ENCODE measurements around the gene MEI4.

Gene MEI4

GRCh38 chr6:77813090-77813489 lies 160.3 kb downstream of the MEI4 start:
- ATAC-seq (ENCODE audit: insufficient read depth, low read depth) (no peak), DNase-seq (no peak)
- H2AFZ ChIP-seq (ENCODE audit: low read depth, low read length): no peak overlapping the region
- H3K27me3 ChIP-seq (ENCODE audit: insufficient read depth, low read length, poor library complexity): no peaks in the 10 kb centered on the region
- no peak overlapping the region for H3K4me2 ChIP-seq (ENCODE audit: insufficient read depth, low read length)
- no peaks in the 10 kb centered on the region for H3K79me2 ChIP-seq (ENCODE audit: insufficient read depth, low read length)
- no peak overlapping the region for H3K4me3 ChIP-seq (ENCODE audit: low read depth in 1 of 2, low read length in 2 of 2)
- H3K9me3 ChIP-seq (ENCODE audit: insufficient read depth, low read length, severe bottlenecking): no peaks in the 10 kb centered on the region
- H3K9ac ChIP-seq (ENCODE audit: low read depth, low read length): no peak overlapping the region
- no peak for TF ChIP-seq EZH2 (IDR thresholded peaks at IDR 0.05; ENCODE audit: borderline replicate concordance, low read depth, low read length, severe bottlenecking)
- no peak for TF ChIP-seq CTCF (IDR thresholded peaks at IDR 0.05; ENCODE audit: borderline replicate concordance, extremely low read depth, low read length, poor library complexity, severe bottlenecking)
- H3K36me3 ChIP-seq (ENCODE audit: insufficient read depth, low read length): no peaks in the 10 kb centered on the region
- no peaks in the 10 kb centered on the region for H4K20me1 ChIP-seq (ENCODE audit: insufficient read depth, low read length)
- H3K4me1 ChIP-seq (ENCODE audit: insufficient read depth, low read length): no peaks in the 10 kb centered on the region
- no peak overlapping the region for H3K27ac ChIP-seq (ENCODE audit: low read length)

- H3K4me2 ChIP-seq (ENCODE audit: insufficient read depth, low read length): no peak overlapping the region
- H3K4me1 ChIP-seq (ENCODE audit: insufficient read depth, low read length): no peaks in the 10 kb centered on the region
These were observed 161.3 kb downstream of the MEI4 start for GRCh38 chr6:77814119-77814518.

GRCh38 chr6:77815531-77815930 lies 162.7 kb downstream of the MEI4 start:
- H4K20me1 ChIP-seq (ENCODE audit: insufficient read depth, low read length): no peaks in the 10 kb centered on the region
- no peaks in the 10 kb centered on the region for H3K27me3 ChIP-seq (ENCODE audit: insufficient read depth, low read length, poor library complexity)
- no peak for TF ChIP-seq EZH2 (IDR thresholded peaks at IDR 0.05; ENCODE audit: borderline replicate concordance, low read depth, low read length, severe bottlenecking)
- no peak for TF ChIP-seq CTCF (IDR thresholded peaks at IDR 0.05; ENCODE audit: borderline replicate concordance, extremely low read depth, low read length, poor library complexity, severe bottlenecking)
- H3K4me1 ChIP-seq (ENCODE audit: insufficient read depth, low read length): no peaks in the 10 kb centered on the region
- H3K4me3 ChIP-seq (ENCODE audit: low read depth in 1 of 2, low read length in 2 of 2): no peak overlapping the region
- H3K36me3 ChIP-seq (ENCODE audit: insufficient read depth, low read length): no peaks in the 10 kb centered on the region
- no peaks in the 10 kb centered on the region for H3K79me2 ChIP-seq (ENCODE audit: insufficient read depth, low read length)
- H3K4me2 ChIP-seq (ENCODE audit: insufficient read depth, low read length): no peak overlapping the region
- no peaks in the 10 kb centered on the region for H3K9me3 ChIP-seq (ENCODE audit: insufficient read depth, low read length, severe bottlenecking)
- DNase-seq (no peak), ATAC-seq (ENCODE audit: insufficient read depth, low read depth) (no peak)
- H2AFZ ChIP-seq (ENCODE audit: low read depth, low read length): no peak overlapping the region
- H3K9ac ChIP-seq (ENCODE audit: low read depth, low read length): no peak overlapping the region
- no peak overlapping the region for H3K27ac ChIP-seq (ENCODE audit: low read length)

More at GRCh38 chr6:77814119-77814518, 161.3 kb downstream of the MEI4 start:
- Histone ChIP-seq H3K36me3 (ENCODE audit: insufficient read depth, low read length) (no peaks in the 10 kb centered on the region), H3K9ac (ENCODE audit: low read depth, low read length) (no peak overlapping the region), H3K79me2 (ENCODE audit: insufficient read depth, low read length) (no peaks in the 10 kb centered on the region), H2AFZ (ENCODE audit: low read depth, low read length) (no peak overlapping the region), H3K9me3 (ENCODE audit: insufficient read depth, low read length, severe bottlenecking) (no peaks in the 10 kb centered on the region), H3K4me3 (ENCODE audit: low read depth in 1 of 2, low read length in 2 of 2) (no peak overlapping the region), H4K20me1 (ENCODE audit: insufficient read depth, low read length) (no peaks in the 10 kb centered on the region), H3K27me3 (ENCODE audit: insufficient read depth, low read length, poor library complexity) (no peaks in the 10 kb centered on the region), H3K27ac (ENCODE audit: low read length) (no peak overlapping the region)
- no peak for ATAC-seq (ENCODE audit: insufficient read depth, low read depth)
- DNase-seq: no peak
- no peak for TF ChIP-seq CTCF (IDR thresholded peaks at IDR 0.05; ENCODE audit: borderline replicate concordance, extremely low read depth, low read length, poor library complexity, severe bottlenecking)
- TF ChIP-seq EZH2 (IDR thresholded peaks at IDR 0.05; ENCODE audit: borderline replicate concordance, low read depth, low read length, severe bottlenecking): no peak

- DNase-seq: no peak
These were observed 164.0 kb downstream of the MEI4 start for GRCh38 chr6:77816766-77817270.

More at GRCh38 chr6:77816766-77817270, 164.0 kb downstream of the MEI4 start:
- no peaks in the 10 kb centered on the region for H3K79me2 ChIP-seq (ENCODE audit: insufficient read depth, low read length)
- no peak overlapping the region for H3K27ac ChIP-seq (ENCODE audit: low read length)
- no peaks in the 10 kb centered on the region for H4K20me1 ChIP-seq (ENCODE audit: insufficient read depth, low read length)
- no peaks in the 10 kb centered on the region for H3K36me3 ChIP-seq (ENCODE audit: insufficient read depth, low read length)
- TF ChIP-seq EZH2 (IDR thresholded peaks at IDR 0.05; ENCODE audit: borderline replicate concordance, low read depth, low read length, severe bottlenecking) (no peak), CTCF (IDR thresholded peaks at IDR 0.05; ENCODE audit: borderline replicate concordance, extremely low read depth, low read length, poor library complexity, severe bottlenecking) (no peak)
- no peak overlapping the region for H3K9ac ChIP-seq (ENCODE audit: low read depth, low read length)
- H3K27me3 ChIP-seq (ENCODE audit: insufficient read depth, low read length, poor library complexity): no peaks in the 10 kb centered on the region
- H3K9me3 ChIP-seq (ENCODE audit: insufficient read depth, low read length, severe bottlenecking): no peaks in the 10 kb centered on the region
- ATAC-seq (ENCODE audit: insufficient read depth, low read depth): no peak
- H3K4me1 ChIP-seq (ENCODE audit: insufficient read depth, low read length): no peaks in the 10 kb centered on the region
- H2AFZ ChIP-seq (ENCODE audit: low read depth, low read length): no peak overlapping the region
- no peak overlapping the region for H3K4me2 ChIP-seq (ENCODE audit: insufficient read depth, low read length)
- H3K4me3 ChIP-seq (ENCODE audit: low read depth in 1 of 2, low read length in 2 of 2): no peak overlapping the region
